GM21825 (cell line): ENCODE data around the gene SERPING1.

ENCODE experiments used
- ATAC-seq: cut with Tn5 transposase; IDR thresholded peaks from one replicate; pipeline ENCODE4 v1.9.1; 2021; ENCODE audit warnings: mild to moderate bottlenecking, moderate library complexity; ENCODE audit not compliant: unreplicated experiment

Gene SERPING1

DNA sequence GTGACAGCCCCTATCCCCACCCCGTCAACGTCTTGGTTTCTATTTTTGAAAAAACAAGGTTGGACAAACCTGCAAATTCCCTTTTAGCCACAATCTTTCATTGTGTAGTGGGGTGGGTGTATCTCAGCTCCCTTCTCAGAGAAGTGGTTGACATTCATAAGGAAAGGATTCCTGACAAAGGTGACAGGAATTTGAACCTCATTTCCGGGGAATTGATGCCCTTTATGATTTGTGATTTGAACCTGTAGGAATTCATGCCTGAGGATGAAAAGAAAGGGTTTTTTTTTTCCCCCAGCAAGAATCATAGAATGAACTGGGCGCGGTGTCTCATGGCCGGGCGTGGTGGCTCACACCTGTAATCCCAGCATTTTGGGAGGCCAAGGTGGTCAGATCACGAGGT is 37.8 kb downstream of the SERPING1 start:
- ATAC-seq: no peak

GRCh38 chr11:57637626-57638004 is 40.1 kb downstream of the SERPING1 start:
- no peak for ATAC-seq

DNA sequence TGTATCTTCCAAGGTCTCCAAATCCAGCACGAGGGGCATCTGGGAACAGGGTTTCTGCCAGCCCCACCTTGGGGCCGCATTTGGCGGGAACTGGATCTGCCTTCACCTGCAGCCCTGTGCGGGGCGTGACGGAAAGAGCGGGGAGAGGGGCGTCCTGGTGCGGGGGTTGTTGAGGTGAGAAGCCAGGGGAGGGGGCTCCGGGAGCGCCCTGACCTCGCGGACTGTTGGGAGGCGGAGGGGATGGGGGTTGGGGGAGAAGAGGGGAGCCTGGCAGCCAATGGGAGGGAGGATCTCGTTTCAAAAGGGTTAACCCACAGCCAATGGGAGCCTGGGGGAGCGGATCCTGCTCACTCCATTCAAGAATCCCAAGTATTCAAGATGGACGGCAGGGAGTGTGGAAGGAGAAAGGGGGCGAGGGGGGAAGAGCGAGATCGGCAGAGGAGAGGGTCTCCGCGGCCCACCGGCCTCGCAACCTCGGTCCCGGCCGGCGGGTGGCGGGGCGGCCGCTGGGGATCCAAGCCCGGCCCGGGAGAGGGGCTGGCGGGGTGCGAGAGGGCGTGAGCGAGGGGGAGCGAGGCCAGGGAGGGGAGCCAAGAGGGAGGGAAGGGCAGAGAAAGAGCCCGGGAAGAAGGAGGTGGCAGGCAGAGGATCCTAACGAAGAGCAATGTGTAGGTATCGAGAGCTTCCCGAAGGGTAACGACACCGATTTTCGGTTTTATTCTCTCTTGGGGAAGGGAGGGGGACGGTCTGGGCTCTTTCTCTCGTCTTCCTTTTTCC is 40.7 kb downstream of the SERPING1 start:
- ATAC-seq: no peak

DNA sequence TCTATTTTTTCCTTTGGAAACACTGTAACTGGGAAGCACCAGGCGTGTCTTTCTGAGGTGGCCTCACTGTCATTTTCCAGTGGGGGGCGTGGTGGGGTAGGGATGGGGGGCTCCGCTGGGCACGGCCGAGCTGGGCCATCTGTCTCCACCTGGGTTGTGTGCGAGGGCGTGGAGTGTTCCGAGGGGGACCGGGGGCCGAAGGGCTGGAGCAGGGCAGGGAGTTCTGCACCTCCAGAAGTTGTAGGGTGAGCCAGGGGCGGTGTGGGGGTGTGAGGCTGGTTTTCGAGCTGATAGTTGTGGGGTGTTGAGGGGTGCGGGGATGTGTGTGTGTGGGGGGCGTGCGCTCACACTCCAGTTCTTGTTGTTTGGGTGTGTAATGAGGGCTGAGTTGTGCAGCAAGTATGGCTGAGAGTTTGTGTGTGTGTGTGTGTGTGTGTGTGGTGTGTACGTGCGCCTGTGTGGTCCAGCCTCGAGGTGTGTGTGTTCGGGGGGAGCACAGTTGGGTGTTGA is 41.4 kb downstream of the SERPING1 start:
- ATAC-seq: no peak

- ATAC-seq: no peak
These were observed 42.0 kb downstream of the SERPING1 start for GRCh38 chr11:57639321-57640067.

DNA sequence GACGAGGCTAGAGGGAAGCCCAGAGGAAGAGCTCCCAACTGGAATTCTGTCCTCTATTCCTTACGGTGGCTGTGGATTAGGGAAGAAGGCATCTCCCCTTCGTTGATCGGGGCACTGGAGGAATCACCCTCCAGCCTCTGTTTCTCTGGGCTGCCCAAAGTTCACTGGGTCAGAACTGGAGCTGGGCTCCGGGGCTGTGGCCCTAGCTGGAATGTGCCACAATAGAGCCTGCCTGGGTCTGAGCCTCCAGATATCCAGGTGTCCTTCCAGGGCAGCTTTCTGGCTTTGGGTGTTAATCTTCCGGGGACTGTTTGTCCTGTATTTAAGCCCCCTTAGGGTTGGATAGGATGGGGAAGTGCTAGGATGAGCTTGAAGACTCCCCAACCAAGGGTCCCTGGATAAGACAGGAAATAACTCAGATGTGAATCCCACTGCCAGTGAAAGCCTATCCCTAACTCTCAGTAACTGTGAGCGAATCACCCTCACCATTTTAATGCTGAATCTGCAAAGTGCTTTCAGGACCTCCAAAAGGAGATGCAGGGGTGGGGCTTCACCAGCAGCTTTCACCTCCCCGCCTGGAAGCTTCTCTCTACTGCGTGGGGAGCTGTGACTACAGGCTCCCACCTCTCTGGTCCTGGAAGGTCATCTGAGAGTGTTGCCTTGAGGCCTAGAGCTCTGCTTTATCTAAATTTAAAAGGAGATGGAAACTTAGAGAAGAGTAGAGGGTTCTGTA is 42.7 kb downstream of the SERPING1 start:
- ATAC-seq: no peak

- no peak for ATAC-seq
These were observed 43.7 kb downstream of the SERPING1 start for GRCh38 chr11:57641011-57641807.

DNA sequence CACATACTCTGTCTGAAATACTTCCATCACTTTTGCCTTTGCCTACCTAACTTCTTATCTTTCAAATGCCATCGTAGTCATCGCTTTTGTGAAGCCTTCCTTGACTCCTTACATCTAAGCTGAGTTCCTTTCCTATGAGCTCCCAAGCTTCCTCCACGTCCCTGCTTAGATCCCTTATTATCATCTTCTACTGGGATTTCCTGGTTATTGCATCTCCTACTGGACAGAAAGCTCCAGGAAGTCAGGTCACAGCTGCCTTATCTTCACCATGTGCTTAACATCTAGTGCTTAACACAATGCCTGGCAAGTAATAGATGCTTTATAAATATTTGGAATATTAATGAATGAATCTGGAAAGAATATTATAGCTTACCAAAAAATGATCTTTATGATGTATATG is 46.3 kb downstream of the SERPING1 start:
- ATAC-seq: no peak

DNA sequence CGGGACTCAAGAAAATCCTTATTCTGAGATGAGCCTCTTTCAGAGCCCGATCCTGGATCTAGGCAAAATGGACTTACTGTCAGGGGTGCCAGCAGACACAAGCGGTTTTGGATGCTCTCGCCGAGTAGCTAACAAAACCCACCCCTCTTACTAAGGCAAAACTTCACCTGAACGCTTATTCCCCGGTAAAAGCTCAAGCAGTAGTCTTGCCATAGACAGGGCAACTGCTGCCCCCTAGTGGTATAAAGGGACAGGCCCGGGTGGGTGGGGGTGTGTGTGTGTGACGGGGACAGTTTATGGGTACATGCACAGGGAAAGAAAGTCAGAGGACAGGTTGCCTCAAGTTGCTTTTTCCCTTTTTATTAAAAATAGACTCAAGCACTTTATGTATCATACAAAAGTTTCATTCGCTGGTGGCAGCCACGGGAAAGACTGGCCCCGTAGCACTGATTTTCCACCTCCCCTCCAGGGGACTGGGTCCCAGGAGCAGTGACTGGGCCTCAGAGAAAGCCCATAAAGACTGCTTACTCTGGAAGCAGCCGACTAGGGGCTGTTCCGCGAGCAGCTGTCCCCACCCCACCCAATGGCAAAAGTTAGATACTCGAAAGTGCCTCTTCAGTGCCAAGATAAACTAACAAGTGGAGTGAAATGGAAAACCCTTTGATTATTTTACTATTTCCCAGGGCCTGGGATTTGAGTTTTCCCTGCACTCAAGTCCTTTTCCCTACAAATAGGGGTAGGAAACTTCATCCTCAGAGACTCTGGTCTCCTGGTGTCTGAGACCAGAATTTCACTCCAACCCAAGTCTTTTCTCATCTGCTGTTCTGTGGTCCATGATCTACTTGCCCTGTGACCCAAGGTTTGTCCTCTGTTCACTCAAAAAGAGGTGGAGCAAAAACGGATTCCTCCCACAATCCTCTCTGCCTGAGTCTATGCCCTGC is 47.5 kb downstream of the SERPING1 start:
- peak; percentile 67 for ATAC-seq

- ATAC-seq: no peak
These were observed 48.2 kb downstream of the SERPING1 start for GRCh38 chr11:57645689-57646085.

DNA sequence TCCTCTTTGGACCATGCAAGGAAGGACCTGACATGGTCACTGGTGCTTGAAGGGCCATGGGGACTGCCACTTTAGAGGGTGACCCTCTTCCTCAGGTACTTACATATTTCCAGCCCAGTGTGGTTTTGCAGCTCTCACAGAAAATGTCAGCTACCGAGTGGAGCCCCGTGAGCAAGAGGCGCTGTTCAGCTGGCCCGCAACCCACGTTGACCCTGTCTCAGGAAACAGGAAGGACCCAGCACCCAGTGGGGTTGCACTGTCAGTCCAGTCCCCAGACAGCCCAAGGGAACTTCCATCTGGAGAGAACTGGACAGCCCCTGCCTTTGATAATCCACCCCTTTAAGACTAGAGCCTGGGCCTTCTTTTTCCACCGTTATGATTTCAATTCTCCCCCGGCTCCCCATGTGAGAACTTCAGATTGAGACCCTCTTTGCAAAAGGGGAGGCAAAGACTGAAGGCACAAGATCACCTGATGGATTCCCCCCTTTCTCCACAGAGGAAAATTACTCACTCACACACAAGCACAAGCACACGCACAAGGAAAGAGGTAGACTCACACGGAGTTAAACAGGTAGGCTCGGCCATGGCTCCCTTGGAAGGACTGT is 48.8 kb downstream of the SERPING1 start:
- no peak for ATAC-seq

- ATAC-seq: no peak
These were observed 49.4 kb downstream of the SERPING1 start for GRCh38 chr11:57646799-57647303.

DNA sequence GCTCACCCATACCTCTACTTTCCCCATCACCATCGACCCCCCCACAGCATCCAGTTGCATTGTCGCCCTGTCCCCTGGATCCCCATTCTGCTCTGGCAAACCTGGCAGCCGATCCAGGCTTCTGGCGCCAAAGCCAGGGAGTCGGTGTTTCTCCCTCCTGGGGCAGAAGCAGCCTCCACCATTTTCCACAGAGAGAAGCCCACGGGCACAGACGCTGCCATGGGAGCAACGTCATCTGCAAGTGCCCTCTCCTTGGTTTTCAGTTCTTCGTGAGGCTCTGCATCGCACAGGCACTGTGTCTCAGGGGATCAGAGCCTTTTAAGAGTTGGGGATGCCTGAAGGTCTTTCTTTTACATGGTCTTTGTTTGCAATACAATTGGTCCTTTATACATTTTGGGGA is 49.9 kb downstream of the SERPING1 start:
- ATAC-seq: no peak

DNA sequence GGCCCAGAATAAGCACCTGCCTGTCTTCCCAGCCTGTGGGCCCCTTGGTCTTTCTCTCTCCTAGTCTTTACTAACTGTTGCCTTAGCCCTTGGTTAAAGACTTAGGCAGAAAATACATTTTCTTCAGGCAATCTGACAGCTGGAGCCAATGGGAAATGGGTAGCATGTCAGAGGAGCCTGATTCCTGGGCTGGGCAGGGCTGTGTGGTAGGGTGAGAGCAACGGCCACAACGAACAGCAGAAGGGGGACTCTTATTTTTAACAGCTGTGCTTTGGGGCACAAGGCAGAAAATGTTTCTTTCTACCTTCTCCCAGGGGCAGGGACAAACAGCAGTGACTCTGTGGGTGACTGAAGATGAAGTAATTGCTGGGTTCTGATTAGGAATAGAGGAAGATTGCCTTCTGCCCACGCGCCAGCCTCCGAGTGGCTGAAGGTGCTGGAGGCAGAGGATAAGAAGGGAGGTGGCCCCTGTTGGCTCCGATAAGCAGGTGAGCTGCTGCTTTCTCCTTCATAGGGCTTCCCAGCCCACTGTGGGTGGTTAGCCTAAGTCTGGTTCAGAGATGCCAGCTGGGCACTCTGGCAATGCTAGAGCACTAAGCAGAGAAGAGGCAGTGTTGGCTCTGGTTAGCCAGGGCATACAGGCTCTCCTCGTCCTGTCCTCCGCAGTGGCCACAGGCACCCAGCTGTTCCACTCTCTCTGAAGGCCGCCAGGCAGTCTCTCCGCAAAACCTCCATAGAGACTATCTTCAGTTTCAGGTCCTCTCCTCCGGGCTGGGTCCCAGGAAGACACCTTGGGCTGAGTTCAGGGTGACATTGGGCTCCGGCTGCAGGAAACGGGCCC is 50.7 kb downstream of the SERPING1 start:
- no peak for ATAC-seq

DNA sequence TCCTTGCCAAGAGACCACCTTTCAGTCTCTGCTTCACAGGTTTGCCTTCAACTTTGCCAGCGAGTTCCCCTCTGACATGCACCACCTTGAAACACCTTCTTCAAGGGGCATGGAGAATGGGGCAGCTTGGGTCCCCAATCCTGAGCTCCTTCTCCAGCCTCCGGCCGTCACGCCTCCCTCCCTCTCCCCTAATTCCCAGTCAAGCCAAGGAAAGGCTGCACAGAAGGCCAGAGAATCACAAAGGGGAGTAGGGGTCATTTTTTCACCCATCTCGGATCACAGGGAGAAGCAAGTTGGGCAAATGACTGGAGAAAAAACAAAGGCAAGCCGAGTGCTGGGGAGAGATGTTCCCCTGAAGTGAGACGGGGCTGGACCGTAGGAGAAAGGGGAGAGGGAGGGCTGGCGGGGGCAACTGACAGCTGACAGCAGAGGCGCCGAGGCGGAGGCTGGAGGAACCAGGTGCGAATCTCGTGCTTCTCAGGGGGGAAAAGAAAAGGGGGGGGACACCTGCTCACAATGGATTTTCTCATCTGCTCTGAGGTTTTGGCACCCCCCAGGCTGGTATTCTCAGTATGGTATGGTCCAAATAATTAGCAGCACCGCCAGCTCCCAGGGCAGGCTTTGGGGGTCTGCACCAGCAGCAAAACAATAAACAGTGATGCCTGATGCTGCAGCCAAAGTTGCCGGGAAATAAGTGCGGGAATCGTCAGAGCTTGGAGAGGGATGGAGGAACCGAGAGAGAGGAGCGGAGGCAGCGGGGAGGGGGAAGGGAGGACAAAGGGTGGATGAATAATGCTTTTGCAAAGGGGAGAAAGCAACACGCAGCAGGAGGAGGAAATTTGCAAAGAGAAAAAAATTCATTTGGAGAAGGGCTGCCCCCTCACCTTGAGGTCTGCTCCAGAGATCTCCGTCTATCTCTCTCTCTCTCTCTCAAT is 51.6 kb downstream of the SERPING1 start:
- ATAC-seq: no peak

GRCh38 chr11:57649826-57650738 is 52.6 kb downstream of the SERPING1 start, which contains the start of gene YPEL4:
Gene YPEL4, minus strand, starts transcription at chr11:57649912. Its CDS starts 2,805 bp downstream, at chr11:57647107.
- no peak for ATAC-seq
